Measurements from ENCODE around the gene S100A11.

DNA sequence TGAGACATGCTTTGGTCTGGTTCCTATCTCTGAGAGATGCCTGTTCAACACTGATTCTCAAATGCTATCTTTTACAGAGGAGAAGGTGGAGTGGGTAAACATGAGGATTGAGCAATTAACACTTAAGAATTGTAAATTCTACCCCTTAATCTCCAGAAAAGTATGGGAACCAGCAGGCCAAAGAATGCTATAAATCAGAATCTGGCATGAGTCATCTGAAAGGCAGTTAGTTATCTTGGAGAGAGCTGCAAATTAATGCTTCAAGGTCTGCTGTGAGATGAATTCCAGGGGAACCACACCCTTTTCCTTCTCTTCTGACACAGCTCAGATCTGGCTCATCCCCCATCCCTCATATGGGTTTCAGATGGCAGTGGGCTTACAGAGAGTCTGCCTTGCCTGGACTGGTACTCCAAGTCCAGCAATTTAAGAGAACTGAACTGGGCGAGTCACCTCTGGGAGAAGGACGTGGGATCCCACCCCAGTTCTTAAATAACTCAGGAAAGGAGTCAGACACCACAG lies 48.3 kb downstream of the S100A11 start:
- TF ChIP-seq, protein P1, sequence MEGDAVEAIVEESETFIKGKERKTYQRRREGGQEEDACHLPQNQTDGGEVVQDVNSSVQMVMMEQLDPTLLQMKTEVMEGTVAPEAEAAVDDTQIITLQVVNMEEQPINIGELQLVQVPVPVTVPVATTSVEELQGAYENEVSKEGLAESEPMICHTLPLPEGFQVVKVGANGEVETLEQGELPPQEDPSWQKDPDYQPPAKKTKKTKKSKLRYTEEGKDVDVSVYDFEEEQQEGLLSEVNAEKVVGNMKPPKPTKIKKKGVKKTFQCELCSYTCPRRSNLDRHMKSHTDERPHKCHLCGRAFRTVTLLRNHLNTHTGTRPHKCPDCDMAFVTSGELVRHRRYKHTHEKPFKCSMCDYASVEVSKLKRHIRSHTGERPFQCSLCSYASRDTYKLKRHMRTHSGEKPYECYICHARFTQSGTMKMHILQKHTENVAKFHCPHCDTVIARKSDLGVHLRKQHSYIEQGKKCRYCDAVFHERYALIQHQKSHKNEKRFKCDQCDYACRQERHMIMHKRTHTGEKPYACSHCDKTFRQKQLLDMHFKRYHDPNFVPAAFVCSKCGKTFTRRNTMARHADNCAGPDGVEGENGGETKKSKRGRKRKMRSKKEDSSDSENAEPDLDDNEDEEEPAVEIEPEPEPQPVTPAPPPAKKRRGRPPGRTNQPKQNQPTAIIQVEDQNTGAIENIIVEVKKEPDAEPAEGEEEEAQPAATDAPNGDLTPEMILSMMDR (IDR thresholded peaks at IDR 0.05): no peak
- TF ChIP-seq POLR2A (IDR thresholded peaks at IDR 0.05): no peak

All from lower leg skin (tissue), 3 donors.